Loucy (cell line): ENCODE results near the gene GRHL3.

ENCODE experiments used
- H2AFZ ChIP-seq: fragments of 200-600 bp; sonication (generic); 2 replicates; pipeline ENCODE4 v1.6.0; 2016; ENCODE audit warnings: antibody characterized with exemption, mild to moderate bottlenecking, low read length, moderate library complexity
- H3F3A ChIP-seq: fragments of 200-600 bp; 2 replicates; pipeline ENCODE4 v1.6.0; 2016; ENCODE audit warnings: antibody characterized with exemption, low read depth, mild to moderate bottlenecking
- H3K27me3 ChIP-seq: fragments of 200-600 bp; sonication (generic); 2 replicates; pipeline ENCODE4 v1.6.1; 2014; ENCODE audit warnings: low read length, mild to moderate bottlenecking; ENCODE audit not compliant: insufficient read depth, poor library complexity, severe bottlenecking
- H3K36me3 ChIP-seq: fragments of 200-600 bp; sonication (generic); 2 replicates; pipeline ENCODE4 v1.6.1; 2016; ENCODE audit warnings: low read length; ENCODE audit not compliant: insufficient read depth
- H3K4me1 ChIP-seq: fragments of 200-600 bp; sonication (generic); 2 replicates; pipeline ENCODE4 v1.5.1; 2014; ENCODE audit warnings: low read length, mild to moderate bottlenecking; ENCODE audit not compliant: insufficient read depth, poor library complexity, severe bottlenecking
- H3K4me2 ChIP-seq: fragments of 200-600 bp; sonication (generic); 2 replicates; pipeline ENCODE4 v1.6.0; 2014; ENCODE audit warnings: antibody characterized with exemption, low read length, low read depth, mild to moderate bottlenecking; ENCODE audit not compliant: poor library complexity, severe bottlenecking
- H3K4me3 ChIP-seq: fragments of 200-600 bp; sonication (generic); 2 replicates; pipeline ENCODE4 v1.5.1; 2014; ENCODE audit warnings: low read length, mild to moderate bottlenecking, mixed read lengths; ENCODE audit not compliant: poor library complexity, severe bottlenecking
- H3K79me2 ChIP-seq: fragments of 200-600 bp; sonication (generic); 2 replicates; pipeline ENCODE4 v1.6.1; 2014; ENCODE audit warnings: low read length; ENCODE audit not compliant: insufficient read depth
- H3K9ac ChIP-seq: fragments of 200-600 bp; sonication (generic); 2 replicates; pipeline ENCODE4 v1.6.0; 2014; ENCODE audit warnings: mild to moderate bottlenecking, low read depth, low read length, moderate library complexity; ENCODE audit not compliant: poor library complexity, severe bottlenecking
- H3K9me2 ChIP-seq: fragments of 200-600 bp; sonication (generic); replicated peaks from 2 replicates; pipeline ENCODE4 v1.6.1; 2016; ENCODE audit warnings: low read depth, low read length, mixed read lengths
- H3K9me3 ChIP-seq: fragments of 200-600 bp; sonication (generic); 2 replicates; pipeline ENCODE4 v1.6.1; 2014; ENCODE audit warnings: mild to moderate bottlenecking, antibody characterized with exemption, low read length, low read depth; ENCODE audit not compliant: insufficient read depth
- H4K20me1 ChIP-seq: fragments of 200-600 bp; sonication (generic); 2 replicates; pipeline ENCODE4 v1.6.0; 2014; ENCODE audit warnings: antibody characterized with exemption, low read length, mild to moderate bottlenecking; ENCODE audit not compliant: insufficient read depth, poor library complexity, severe bottlenecking
- CTCF ChIP-seq: fragments of 200-600 bp; sonication (generic); conservative IDR thresholded peaks from 2 replicates; pipeline ENCODE4 v1.5.1; 2014; ENCODE audit warnings: mild to moderate bottlenecking, antibody characterized with exemption, low read length
- EZH2phosphoT487 ChIP-seq: fragments of 200-600 bp; IDR thresholded peaks from 2 replicates; pipeline ENCODE4 v1.6.1; 2018; ENCODE audit warnings: antibody characterized with exemption, mild to moderate bottlenecking, moderate library complexity, borderline replicate concordance

GRHL3 gene

DNA sequence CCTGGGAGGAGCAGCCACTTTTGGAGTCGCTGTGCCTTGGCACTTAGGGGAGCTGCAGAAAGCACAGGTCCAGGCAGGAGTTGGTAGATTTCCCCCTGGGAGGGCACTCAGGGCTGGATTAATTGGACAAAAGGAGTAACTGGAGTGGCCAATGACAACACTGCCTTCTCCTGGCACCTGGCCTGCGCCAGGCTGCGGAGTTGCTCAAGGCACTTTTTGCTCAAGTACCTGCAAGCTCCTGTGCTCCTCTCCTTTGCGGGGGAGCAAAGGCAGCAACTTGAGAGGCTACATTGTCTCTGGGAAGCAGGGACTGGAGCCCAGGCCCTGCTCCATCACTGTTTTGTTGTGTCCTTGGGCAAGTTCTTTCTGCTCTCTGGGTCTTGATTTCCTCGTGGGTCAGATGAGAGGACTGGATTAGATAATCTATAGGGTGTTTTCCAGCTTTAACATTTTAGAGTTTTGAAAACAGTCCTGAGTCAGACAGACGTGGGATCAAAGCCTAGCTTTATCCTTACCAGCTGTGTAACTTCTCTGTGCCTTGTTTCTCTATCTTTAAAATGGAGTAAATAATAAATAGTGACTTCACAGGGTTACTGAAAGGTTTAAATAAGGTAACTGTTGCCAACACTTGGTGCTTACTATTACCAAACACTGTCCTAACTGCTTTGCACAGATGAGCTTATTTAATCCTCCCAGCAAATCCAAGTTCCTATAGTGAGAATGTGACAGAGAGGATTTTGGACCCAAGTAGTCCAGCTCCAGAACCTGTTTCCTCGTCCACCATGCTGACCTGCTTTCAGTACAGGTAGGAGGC lies 18.0 kb upstream of the GRHL3 start:
- no peaks in the 10 kb centered on the region for H4K20me1 ChIP-seq
- no peak overlapping the region for H2AFZ ChIP-seq
- no peak overlapping the region for H3K4me3 ChIP-seq
- no peak overlapping the region for H3K4me2 ChIP-seq
- H3K9ac ChIP-seq, result no peak overlapping the region
- H3K36me3 ChIP-seq, result no peaks in the 10 kb centered on the region
- H3K9me3 ChIP-seq, result no peaks in the 10 kb centered on the region
- TF ChIP-seq CTCF (no peak), EZH2phosphoT487 (no peak)
- H3K9me2 ChIP-seq, result no peaks in the 10 kb centered on the region
- no peaks in the 10 kb centered on the region for H3K4me1 ChIP-seq
- H3K79me2 ChIP-seq, result no peaks in the 10 kb centered on the region
- H3F3A ChIP-seq, result no peaks in the 10 kb centered on the region
- no peaks in the 10 kb centered on the region for H3K27me3 ChIP-seq

DNA sequence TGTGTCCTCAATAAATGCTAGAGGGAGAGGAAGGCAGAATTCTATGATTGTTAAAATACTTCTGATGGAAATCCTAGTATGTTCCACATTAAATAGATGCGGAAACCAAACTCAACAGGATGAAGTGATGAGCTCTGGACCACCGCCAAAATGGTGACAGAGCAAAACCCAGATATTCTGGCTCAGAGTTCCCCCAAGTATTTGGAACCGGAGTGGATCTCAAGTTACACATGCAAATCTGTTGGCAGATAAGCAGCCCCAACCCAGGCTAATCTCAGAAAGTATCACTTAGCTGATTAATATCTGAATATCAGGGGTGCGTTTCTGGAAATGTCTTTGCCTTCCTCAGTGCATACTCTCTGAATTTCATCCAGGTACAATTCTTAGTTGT lies 17.4 kb upstream of the GRHL3 start:
- no peaks in the 10 kb centered on the region for H3K9me3 ChIP-seq
- no peaks in the 10 kb centered on the region for H3K9me2 ChIP-seq
- no peak overlapping the region for H3K4me3 ChIP-seq
- no peak overlapping the region for H2AFZ ChIP-seq
- no peaks in the 10 kb centered on the region for H3K4me1 ChIP-seq
- no peaks in the 10 kb centered on the region for H3F3A ChIP-seq
- H3K79me2 ChIP-seq, result no peaks in the 10 kb centered on the region
- no peaks in the 10 kb centered on the region for H4K20me1 ChIP-seq
- H3K27me3 ChIP-seq, result no peaks in the 10 kb centered on the region
- no peak overlapping the region for H3K4me2 ChIP-seq
- H3K9ac ChIP-seq, result no peak overlapping the region
- no peak for TF ChIP-seq CTCF
- no peak for TF ChIP-seq EZH2phosphoT487
- no peaks in the 10 kb centered on the region for H3K36me3 ChIP-seq

DNA sequence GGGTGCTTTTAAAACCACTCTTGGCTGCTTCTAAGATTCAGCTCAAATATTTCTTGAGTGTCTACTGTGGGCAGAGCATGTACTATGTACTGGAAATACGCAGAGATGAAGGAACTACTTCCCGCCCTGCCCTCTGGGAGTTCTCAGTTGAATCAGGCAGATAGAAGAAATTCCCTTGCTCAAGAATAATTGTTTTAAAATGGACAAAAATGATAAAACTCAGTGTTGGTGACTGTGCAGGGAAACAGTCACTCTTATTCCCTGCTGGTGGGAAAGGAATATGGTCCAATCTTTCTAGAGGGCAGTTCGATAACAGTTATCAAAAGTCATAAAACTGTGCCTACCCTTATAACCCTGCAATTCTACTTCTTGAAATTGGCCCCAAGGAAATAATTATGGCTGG lies 16.9 kb upstream of the GRHL3 start:
- H3K9me2 ChIP-seq, result no peaks in the 10 kb centered on the region
- H2AFZ ChIP-seq, result no peak overlapping the region
- no peaks in the 10 kb centered on the region for H3K9me3 ChIP-seq
- H3K79me2 ChIP-seq, result no peaks in the 10 kb centered on the region
- TF ChIP-seq CTCF (no peak), EZH2phosphoT487 (no peak)
- H3K27me3 ChIP-seq, result no peaks in the 10 kb centered on the region
- H3K4me3 ChIP-seq, result no peak overlapping the region
- H3K36me3 ChIP-seq, result no peaks in the 10 kb centered on the region
- H3K4me1 ChIP-seq, result no peaks in the 10 kb centered on the region
- H3K9ac ChIP-seq, result no peak overlapping the region
- no peaks in the 10 kb centered on the region for H3F3A ChIP-seq
- no peaks in the 10 kb centered on the region for H4K20me1 ChIP-seq
- no peak overlapping the region for H3K4me2 ChIP-seq
